HCT116 (cell line): ENCODE measurements around the gene PGM2. TPM values are rescaled to one million over a fixed set of nuclear protein-coding genes. Genes with fewer than 3 reads are reported as not detected.

Experiments used
- ATAC-seq: fragments of 200-7000 bp; cut with Tn5 transposase; 2 replicates; pipeline ENCODE4 v1.9.1; 2020; ENCODE audit warnings: mild to moderate bottlenecking, moderate library complexity
- BruUV-seq: library from RNA; stranded (reverse); fragments of 400-500 nt; replicated peaks from 2 replicates; lab custom pipeline; 2021; lab: Mats Ljungman, UMichigan
- CTCF ChIA-PET: fragments of 300-600 bp; sonication (Branson Sonifier 250); formaldehyde crosslinking; loops from one replicate; lab custom pipeline; 2021; ENCODE audit warnings: antibody characterized with exemption; lab: Charles Lee
- POLR2A ChIA-PET: fragments of 300-600, 350-600 bp; sonication (Branson Sonifier 250); formaldehyde crosslinking; loops from one replicate; lab custom pipeline; 2021; ENCODE audit warnings: antibody characterized with exemption; lab: Charles Lee
- RAD21 ChIA-PET, 2 experiments: fragments of 300-600 bp; sonication (Branson Sonifier 250); formaldehyde crosslinking; loops; one replicate each; lab custom pipeline; 2023; ENCODE audit warnings: low total read pairs in 2 of 2; ENCODE audit not compliant: uncharacterized antibody in 2 of 2, unreplicated experiment in 2 of 2, low non-redundant PET in 1 of 2; lab: Charles Lee
- DNase-seq: peaks from one replicate; pipeline ENCODE4 v3.0.0-alpha.2; 2010; ENCODE audit warnings: low read depth, low spot score
- H2AFZ ChIP-seq: fragments of 200-600 bp; shearing (Covaris generic), sonication (generic); 2 replicates; pipeline ENCODE4 v1.6.1; 2017; ENCODE audit warnings: low read depth, mixed run types, mixed read lengths, antibody characterized with exemption, low read length; ENCODE audit not compliant: poor library complexity, severe bottlenecking
- H3K27ac ChIP-seq: 2 replicates; pipeline ENCODE4 v1.5.1; 2012; ENCODE audit warnings: low read depth, low read length
- H3K27me3 ChIP-seq: fragments of 200-600 bp; sonication (generic); 2 replicates; pipeline ENCODE4 v1.6.1; 2016; ENCODE audit warnings: mixed run types, low read length, mixed read lengths; ENCODE audit not compliant: insufficient read depth
- H3K36me3 ChIP-seq, 2 experiments: fragments of 200-500 bp in 1 of 2; fragments of 200-600 bp in 1 of 2; sonication (Bioruptor generic) in 1 of 2; sonication (generic) in 1 of 2; 2 replicates each; pipeline versions ENCODE4 v1.5.1 to v1.6.1; 2014 to 2016; ENCODE audit warnings: low read length in 2 of 2, inconsistent platforms in 1 of 2, mixed read lengths in 1 of 2, mixed run types in 1 of 2; ENCODE audit not compliant: insufficient read depth in 2 of 2, control insufficient read depth in 1 of 2
- H3K4me1 ChIP-seq, 2 experiments: fragments of 200-600 bp in 1 of 2; sonication (generic) in 1 of 2; 2 replicates each; pipeline versions ENCODE4 v1.5.1 to v1.6.1; 2012 to 2017; ENCODE audit warnings: low read length in 2 of 2, inconsistent platforms in 1 of 2, mild to moderate bottlenecking in 1 of 2, mixed read lengths in 1 of 2, mixed run types in 1 of 2, moderate library complexity in 1 of 2; ENCODE audit not compliant: insufficient read depth in 2 of 2, control insufficient read depth in 1 of 2
- H3K4me2 ChIP-seq: fragments of 200-600 bp; sonication (generic); 2 replicates; pipeline ENCODE4 v1.6.1; 2017; ENCODE audit warnings: mixed run types, low read length, mixed read lengths
- H3K4me3 ChIP-seq, 2 experiments: fragments of 200-600 bp in 1 of 2; sonication (generic) in 1 of 2; replicated peaks in 1 of 2; 2 replicates each; pipeline ENCODE4 v1.5.1; 2011 to 2016; ENCODE audit warnings: low read length in 2 of 2, control low read depth in 1 of 2, low read depth in 1 of 2, mild to moderate bottlenecking in 1 of 2, mixed read lengths in 1 of 2, mixed run types in 1 of 2
- H3K79me2 ChIP-seq: fragments of 200-600 bp; sonication (generic); 2 replicates; pipeline ENCODE4 v1.6.1; 2017; ENCODE audit warnings: mild to moderate bottlenecking, mixed run types, low read length, moderate library complexity, mixed read lengths; ENCODE audit not compliant: insufficient read depth
- H3K9ac ChIP-seq: fragments of 200-600 bp; sonication (generic); 2 replicates; pipeline ENCODE4 v1.6.1; 2016; ENCODE audit warnings: low read length, mixed read lengths
- H3K9me2 ChIP-seq: fragments of 200-600 bp; sonication (generic), shearing (Covaris generic); 2 replicates; pipeline ENCODE4 v1.6.1; 2017; ENCODE audit warnings: mixed run types, mild to moderate bottlenecking, moderate library complexity; ENCODE audit not compliant: insufficient read depth
- H3K9me3 ChIP-seq, 2 experiments: fragments of 200-500 bp in 1 of 2; fragments of 200-600 bp in 1 of 2; sonication (Bioruptor generic) in 1 of 2; sonication (generic) in 1 of 2; 2 replicates each; pipeline ENCODE4 v1.6.1; 2014 to 2017; ENCODE audit warnings: low read length in 2 of 2, mixed read lengths in 2 of 2, inconsistent platforms in 1 of 2, low read depth in 1 of 2, mild to moderate bottlenecking in 1 of 2, mixed run types in 1 of 2, moderate library complexity in 1 of 2; ENCODE audit not compliant: control insufficient read depth in 1 of 2, insufficient read depth in 1 of 2
- H4K20me1 ChIP-seq: fragments of 200-600 bp; sonication (generic), shearing (Covaris generic); 2 replicates; pipeline ENCODE4 v1.6.1; 2017; ENCODE audit warnings: mixed run types, mild to moderate bottlenecking, moderate library complexity; ENCODE audit not compliant: insufficient read depth
- EGR1 ChIP-seq: IDR thresholded peaks from 2 replicates; pipeline ENCODE4 v1.6.1; 2012; ENCODE audit warnings: low read depth
- ELF1 ChIP-seq: IDR thresholded peaks from 2 replicates; pipeline ENCODE4 v1.6.1; 2012; ENCODE audit warnings: low read depth, borderline replicate concordance
- TCF7L2 ChIP-seq: IDR thresholded peaks from 2 replicates; pipeline ENCODE4 v1.7.0; 2011; ENCODE audit warnings: borderline replicate concordance, inconsistent platforms; ENCODE audit not compliant: insufficient read depth, insufficient read length; ENCODE audit errors: extremely low read depth
- ZBTB33 ChIP-seq: IDR thresholded peaks from 2 replicates; pipeline ENCODE4 v1.6.1; 2011; ENCODE audit warnings: mild to moderate bottlenecking, low read length, moderate library complexity; ENCODE audit not compliant: insufficient replicate concordance; ENCODE audit errors: extremely low read depth
- intact Hi-C: fragments of 100-400 bp; cut with micrococcal nuclease; formaldehyde crosslinking; loops from 2 replicates; pipeline ENCODE4 v1.10.0; 2022
- total RNA-seq: library from RNA; stranded (reverse); gene quantifications from one replicate; pipeline ENCODE4 v1.2.1, GENCODE V29; 2021; ENCODE audit not compliant: unreplicated experiment
- TF ChIP-seq, protein P1 (sequence below), 3 experiments: fragments of 200-600 bp in 1 of 3; sonication (generic) in 1 of 3; IDR thresholded peaks in 2 of 3; conservative IDR thresholded peaks in 1 of 3; 2 replicates each; pipeline ENCODE4 v1.5.1; 2012 to 2017; ENCODE audit warnings: low read depth in 2 of 3, low read length in 2 of 3, antibody characterized with exemption in 1 of 3, borderline replicate concordance in 1 of 3, control low read depth in 1 of 3, mild to moderate bottlenecking in 1 of 3, mixed read lengths in 1 of 3, mixed run types in 1 of 3, moderate library complexity in 1 of 3; ENCODE audit not compliant: insufficient read depth in 1 of 3

PGM2 gene
- total RNA-seq, 1 experiment from 2014 or later, result 48.6 TPM

GRCh38 chr4:37881811-37882210 is 55.3 kb downstream of the PGM2 start:
- no peaks in the 10 kb centered on the region for H3K4me1 ChIP-seq
- intact Hi-C loops, result no loop called here
- CTCF ChIA-PET, result no interaction called here
- no peaks in the 10 kb centered on the region for H3K36me3 ChIP-seq
- no peak overlapping the region for H3K4me3 ChIP-seq
- no peak overlapping the region for H3K4me2 ChIP-seq
- H3K79me2 ChIP-seq, result no peaks in the 10 kb centered on the region
- no peak overlapping the region for H3K9ac ChIP-seq
- TF ChIP-seq EGR1 (no peak), TCF7L2 (no peak), ZBTB33 (no peak)
- no TSS peak for BruUV-seq
- no peaks in the 10 kb centered on the region for H3K27me3 ChIP-seq
- POLR2A ChIA-PET, result no interaction called here
- RAD21 ChIA-PET, result no interaction called here
- no peak overlapping the region for H3K27ac ChIP-seq
- H4K20me1 ChIP-seq, result no peaks in the 10 kb centered on the region
- H2AFZ ChIP-seq, result no peak overlapping the region
- no peaks in the 10 kb centered on the region for H3K9me2 ChIP-seq
- ATAC-seq, result no peak
- no peaks in the 10 kb centered on the region for H3K9me3 ChIP-seq
- DNase-seq, result no peak

- BruUV-seq, result no TSS peak
- ChIA-PET RAD21 (no interaction called here), POLR2A (no interaction called here), CTCF (no interaction called here)
- no peak for TF ChIP-seq ELF1
- TF ChIP-seq, protein P1, sequence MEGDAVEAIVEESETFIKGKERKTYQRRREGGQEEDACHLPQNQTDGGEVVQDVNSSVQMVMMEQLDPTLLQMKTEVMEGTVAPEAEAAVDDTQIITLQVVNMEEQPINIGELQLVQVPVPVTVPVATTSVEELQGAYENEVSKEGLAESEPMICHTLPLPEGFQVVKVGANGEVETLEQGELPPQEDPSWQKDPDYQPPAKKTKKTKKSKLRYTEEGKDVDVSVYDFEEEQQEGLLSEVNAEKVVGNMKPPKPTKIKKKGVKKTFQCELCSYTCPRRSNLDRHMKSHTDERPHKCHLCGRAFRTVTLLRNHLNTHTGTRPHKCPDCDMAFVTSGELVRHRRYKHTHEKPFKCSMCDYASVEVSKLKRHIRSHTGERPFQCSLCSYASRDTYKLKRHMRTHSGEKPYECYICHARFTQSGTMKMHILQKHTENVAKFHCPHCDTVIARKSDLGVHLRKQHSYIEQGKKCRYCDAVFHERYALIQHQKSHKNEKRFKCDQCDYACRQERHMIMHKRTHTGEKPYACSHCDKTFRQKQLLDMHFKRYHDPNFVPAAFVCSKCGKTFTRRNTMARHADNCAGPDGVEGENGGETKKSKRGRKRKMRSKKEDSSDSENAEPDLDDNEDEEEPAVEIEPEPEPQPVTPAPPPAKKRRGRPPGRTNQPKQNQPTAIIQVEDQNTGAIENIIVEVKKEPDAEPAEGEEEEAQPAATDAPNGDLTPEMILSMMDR (IDR thresholded peaks at IDR 0.05 in 2 of 3, conservative IDR thresholded peaks at IDR 0.05 in 1 of 3; ENCODE audit: borderline replicate concordance in 1 of 3, insufficient read depth in 1 of 3, low read depth in 2 of 3, low read length in 2 of 3), result peak in 1 of 3 experiments; percentile 48; a peak in 3 of 6 replicates
- ATAC-seq (no peak), DNase-seq (no peak)
- H3K27me3 ChIP-seq, result no peaks in the 10 kb centered on the region
- H3K36me3 ChIP-seq, result no peaks in the 10 kb centered on the region
- no peak overlapping the region for H3K4me2 ChIP-seq
- no peak overlapping the region for H3K27ac ChIP-seq
- H3K9ac ChIP-seq, result no peak overlapping the region
- intact Hi-C loops, result no loop called here
- no peaks in the 10 kb centered on the region for H3K9me2 ChIP-seq
- no peaks in the 10 kb centered on the region for H3K9me3 ChIP-seq
- no peaks in the 10 kb centered on the region for H4K20me1 ChIP-seq
- H3K79me2 ChIP-seq, result no peaks in the 10 kb centered on the region
- H3K4me1 ChIP-seq, result no peaks in the 10 kb centered on the region
- no peak overlapping the region for H3K4me3 ChIP-seq
- no peak overlapping the region for H2AFZ ChIP-seq
These were observed 56.3 kb downstream of the PGM2 start for GRCh38 chr4:37882665-37883296.
